Astrocyte (in vitro differentiated cells and primary cell): ENCODE data around the gene JMJD8.

Experiments used
- CTCF ChIP-seq: IDR thresholded peaks from 2 replicates; pipeline ENCODE4 v1.5.1; 2011; ENCODE audit warnings: low read depth, mild to moderate bottlenecking, inconsistent platforms, low read length, moderate library complexity; ENCODE audit not compliant: insufficient read depth
- EZH2 ChIP-seq: IDR thresholded peaks from 2 replicates; pipeline ENCODE4 v1.6.1; 2012; ENCODE audit warnings: mild to moderate bottlenecking, low read length, inconsistent platforms; ENCODE audit not compliant: insufficient read depth

GRCh38 chr16:680967-681745, 3.0 kb downstream of the JMJD8 start:
- no peak for TF ChIP-seq CTCF
- TF ChIP-seq EZH2: no peak
